ENCODE results near the gene CLDN1. TPM values are rescaled to one million over a fixed set of nuclear protein-coding genes. Genes with fewer than 3 reads are reported as not detected.

The CLDN1 gene
- total RNA-seq, 1 experiment from 2014 or later, result 4.4 TPM

DNA sequence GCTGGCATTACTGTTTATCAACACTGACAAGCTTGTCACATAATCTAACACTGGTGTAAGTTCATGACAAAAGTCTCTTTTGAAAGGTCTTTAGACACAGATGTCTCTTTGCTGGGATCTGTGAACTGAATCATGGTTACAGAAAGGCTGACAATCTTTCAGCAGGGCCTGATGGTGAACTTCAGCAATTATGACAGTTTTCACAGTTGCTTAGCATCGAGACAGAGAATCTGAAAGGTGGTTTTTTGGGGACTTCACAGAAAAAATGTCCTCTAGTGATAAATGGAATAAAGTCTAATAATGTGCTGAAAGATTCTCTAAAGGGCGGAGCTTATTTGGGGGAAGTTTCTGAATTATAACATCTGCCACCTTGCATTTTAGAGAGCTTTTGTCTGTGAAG is 32.3 kb downstream of the CLDN1 start (continued):
- TF ChIP-seq, protein P1, sequence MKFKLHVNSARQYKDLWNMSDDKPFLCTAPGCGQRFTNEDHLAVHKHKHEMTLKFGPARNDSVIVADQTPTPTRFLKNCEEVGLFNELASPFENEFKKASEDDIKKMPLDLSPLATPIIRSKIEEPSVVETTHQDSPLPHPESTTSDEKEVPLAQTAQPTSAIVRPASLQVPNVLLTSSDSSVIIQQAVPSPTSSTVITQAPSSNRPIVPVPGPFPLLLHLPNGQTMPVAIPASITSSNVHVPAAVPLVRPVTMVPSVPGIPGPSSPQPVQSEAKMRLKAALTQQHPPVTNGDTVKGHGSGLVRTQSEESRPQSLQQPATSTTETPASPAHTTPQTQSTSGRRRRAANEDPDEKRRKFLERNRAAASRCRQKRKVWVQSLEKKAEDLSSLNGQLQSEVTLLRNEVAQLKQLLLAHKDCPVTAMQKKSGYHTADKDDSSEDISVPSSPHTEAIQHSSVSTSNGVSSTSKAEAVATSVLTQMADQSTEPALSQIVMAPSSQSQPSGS (CRISPR knock-in tag; IDR thresholded peaks at IDR 0.05; ENCODE audit: borderline replicate concordance, low read depth), result no peak
- no peak for TF ChIP-seq ETV6 (CRISPR knock-in tag; IDR thresholded peaks at IDR 0.05)
- TF ChIP-seq GABPB1 (CRISPR knock-in tag; IDR thresholded peaks at IDR 0.05), result no peak
- TF ChIP-seq, protein P2, sequence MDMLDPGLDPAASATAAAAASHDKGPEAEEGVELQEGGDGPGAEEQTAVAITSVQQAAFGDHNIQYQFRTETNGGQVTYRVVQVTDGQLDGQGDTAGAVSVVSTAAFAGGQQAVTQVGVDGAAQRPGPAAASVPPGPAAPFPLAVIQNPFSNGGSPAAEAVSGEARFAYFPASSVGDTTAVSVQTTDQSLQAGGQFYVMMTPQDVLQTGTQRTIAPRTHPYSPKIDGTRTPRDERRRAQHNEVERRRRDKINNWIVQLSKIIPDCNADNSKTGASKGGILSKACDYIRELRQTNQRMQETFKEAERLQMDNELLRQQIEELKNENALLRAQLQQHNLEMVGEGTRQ (CRISPR knock-in tag; IDR thresholded peaks at IDR 0.05), result no peak
- TF ChIP-seq NR1H2 (CRISPR knock-in tag; IDR thresholded peaks at IDR 0.05), result no peak
- no peak for TF ChIP-seq ZNF671 (CRISPR knock-in tag; IDR thresholded peaks at IDR 0.05)
- TF ChIP-seq MYBL2 (CRISPR knock-in tag; IDR thresholded peaks at IDR 0.05), result no peak
- no peak for TF ChIP-seq ZNF396 (CRISPR knock-in tag; IDR thresholded peaks at IDR 0.05; ENCODE audit: borderline replicate concordance)

DNA sequence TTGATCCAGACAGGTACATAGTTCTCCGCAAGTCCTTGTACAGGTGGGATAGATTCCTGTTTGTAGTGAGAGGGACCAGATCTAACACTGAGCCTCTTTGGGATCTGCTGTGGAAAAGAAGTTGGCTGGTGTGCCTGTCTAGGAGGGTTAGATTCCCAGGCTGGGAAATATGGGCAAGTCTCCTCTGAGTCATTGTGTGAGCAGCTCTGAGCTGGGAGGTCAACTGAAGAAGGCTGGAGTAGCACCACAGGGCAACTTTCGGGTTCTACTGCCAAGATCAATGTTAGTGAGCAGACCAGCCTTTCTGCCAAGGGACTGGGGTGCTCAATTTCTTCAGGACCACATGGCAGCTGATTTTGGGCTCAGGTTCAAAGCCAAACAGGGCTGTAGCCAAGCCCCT is 33.4 kb downstream of the CLDN1 start:
- Mint-ChIP-seq H3K4me3 (no peak overlapping the region), H3K4me1 (no peaks in the 10 kb centered on the region), H3K9me3 (peaks cover 54% of the 10 kb centered on the region), H3K27me3 (ENCODE audit: low read depth) (no peaks in the 10 kb centered on the region; the same call in 1 of the 2 replicates), H3K27ac (no peak overlapping the region), H3K36me3 (peaks cover 17% of the 10 kb centered on the region)
- CTCF ChIA-PET, result interaction anchor here (0.6 kb wide), 1 partner anchor 33 kb away, joined by 3 read pairs; the partner anchor contains the start of gene CLDN1
- no peak for ATAC-seq
- DNase-seq (ENCODE audit: low spot score), result no peak
- POLR2A ChIA-PET, result no interaction called here
- TF ChIP-seq, protein P3, sequence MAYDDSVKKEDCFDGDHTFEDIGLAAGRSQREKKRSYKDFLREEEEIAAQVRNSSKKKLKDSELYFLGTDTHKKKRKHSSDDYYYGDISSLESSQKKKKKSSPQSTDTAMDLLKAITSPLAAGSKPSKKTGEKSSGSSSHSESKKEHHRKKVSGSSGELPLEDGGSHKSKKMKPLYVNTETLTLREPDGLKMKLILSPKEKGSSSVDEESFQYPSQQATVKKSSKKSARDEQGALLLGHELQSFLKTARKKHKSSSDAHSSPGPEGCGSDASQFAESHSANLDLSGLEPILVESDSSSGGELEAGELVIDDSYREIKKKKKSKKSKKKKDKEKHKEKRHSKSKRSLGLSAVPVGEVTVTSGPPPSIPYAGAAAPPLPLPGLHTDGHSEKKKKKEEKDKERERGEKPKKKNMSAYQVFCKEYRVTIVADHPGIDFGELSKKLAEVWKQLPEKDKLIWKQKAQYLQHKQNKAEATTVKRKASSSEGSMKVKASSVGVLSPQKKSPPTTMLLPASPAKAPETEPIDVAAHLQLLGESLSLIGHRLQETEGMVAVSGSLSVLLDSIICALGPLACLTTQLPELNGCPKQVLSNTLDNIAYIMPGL (CRISPR knock-in tag; IDR thresholded peaks at IDR 0.05), result no peak
- TF ChIP-seq, protein P4, sequence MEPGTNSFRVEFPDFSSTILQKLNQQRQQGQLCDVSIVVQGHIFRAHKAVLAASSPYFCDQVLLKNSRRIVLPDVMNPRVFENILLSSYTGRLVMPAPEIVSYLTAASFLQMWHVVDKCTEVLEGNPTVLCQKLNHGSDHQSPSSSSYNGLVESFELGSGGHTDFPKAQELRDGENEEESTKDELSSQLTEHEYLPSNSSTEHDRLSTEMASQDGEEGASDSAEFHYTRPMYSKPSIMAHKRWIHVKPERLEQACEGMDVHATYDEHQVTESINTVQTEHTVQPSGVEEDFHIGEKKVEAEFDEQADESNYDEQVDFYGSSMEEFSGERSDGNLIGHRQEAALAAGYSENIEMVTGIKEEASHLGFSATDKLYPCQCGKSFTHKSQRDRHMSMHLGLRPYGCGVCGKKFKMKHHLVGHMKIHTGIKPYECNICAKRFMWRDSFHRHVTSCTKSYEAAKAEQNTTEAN (CRISPR knock-in tag; IDR thresholded peaks at IDR 0.05), result no peak
- TF ChIP-seq RORB (CRISPR knock-in tag; IDR thresholded peaks at IDR 0.05) (no peak), EMX1 (CRISPR knock-in tag; IDR thresholded peaks at IDR 0.05) (no peak), SMAD4 (CRISPR knock-in tag; IDR thresholded peaks at IDR 0.05) (no peak), ETV6 (CRISPR knock-in tag; IDR thresholded peaks at IDR 0.05) (no peak), ZNF416 (CRISPR knock-in tag; IDR thresholded peaks at IDR 0.05) (no peak), NR2C2 (CRISPR knock-in tag; IDR thresholded peaks at IDR 0.05) (no peak)
- TF ChIP-seq, protein P5, sequence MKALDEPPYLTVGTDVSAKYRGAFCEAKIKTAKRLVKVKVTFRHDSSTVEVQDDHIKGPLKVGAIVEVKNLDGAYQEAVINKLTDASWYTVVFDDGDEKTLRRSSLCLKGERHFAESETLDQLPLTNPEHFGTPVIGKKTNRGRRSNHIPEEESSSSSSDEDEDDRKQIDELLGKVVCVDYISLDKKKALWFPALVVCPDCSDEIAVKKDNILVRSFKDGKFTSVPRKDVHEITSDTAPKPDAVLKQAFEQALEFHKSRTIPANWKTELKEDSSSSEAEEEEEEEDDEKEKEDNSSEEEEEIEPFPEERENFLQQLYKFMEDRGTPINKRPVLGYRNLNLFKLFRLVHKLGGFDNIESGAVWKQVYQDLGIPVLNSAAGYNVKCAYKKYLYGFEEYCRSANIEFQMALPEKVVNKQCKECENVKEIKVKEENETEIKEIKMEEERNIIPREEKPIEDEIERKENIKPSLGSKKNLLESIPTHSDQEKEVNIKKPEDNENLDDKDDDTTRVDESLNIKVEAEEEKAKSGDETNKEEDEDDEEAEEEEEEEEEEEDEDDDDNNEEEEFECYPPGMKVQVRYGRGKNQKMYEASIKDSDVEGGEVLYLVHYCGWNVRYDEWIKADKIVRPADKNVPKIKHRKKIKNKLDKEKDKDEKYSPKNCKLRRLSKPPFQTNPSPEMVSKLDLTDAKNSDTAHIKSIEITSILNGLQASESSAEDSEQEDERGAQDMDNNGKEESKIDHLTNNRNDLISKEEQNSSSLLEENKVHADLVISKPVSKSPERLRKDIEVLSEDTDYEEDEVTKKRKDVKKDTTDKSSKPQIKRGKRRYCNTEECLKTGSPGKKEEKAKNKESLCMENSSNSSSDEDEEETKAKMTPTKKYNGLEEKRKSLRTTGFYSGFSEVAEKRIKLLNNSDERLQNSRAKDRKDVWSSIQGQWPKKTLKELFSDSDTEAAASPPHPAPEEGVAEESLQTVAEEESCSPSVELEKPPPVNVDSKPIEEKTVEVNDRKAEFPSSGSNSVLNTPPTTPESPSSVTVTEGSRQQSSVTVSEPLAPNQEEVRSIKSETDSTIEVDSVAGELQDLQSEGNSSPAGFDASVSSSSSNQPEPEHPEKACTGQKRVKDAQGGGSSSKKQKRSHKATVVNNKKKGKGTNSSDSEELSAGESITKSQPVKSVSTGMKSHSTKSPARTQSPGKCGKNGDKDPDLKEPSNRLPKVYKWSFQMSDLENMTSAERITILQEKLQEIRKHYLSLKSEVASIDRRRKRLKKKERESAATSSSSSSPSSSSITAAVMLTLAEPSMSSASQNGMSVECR (CRISPR knock-in tag; IDR thresholded peaks at IDR 0.05; ENCODE audit: borderline replicate concordance), result no peak
- TF ChIP-seq, protein P6, sequence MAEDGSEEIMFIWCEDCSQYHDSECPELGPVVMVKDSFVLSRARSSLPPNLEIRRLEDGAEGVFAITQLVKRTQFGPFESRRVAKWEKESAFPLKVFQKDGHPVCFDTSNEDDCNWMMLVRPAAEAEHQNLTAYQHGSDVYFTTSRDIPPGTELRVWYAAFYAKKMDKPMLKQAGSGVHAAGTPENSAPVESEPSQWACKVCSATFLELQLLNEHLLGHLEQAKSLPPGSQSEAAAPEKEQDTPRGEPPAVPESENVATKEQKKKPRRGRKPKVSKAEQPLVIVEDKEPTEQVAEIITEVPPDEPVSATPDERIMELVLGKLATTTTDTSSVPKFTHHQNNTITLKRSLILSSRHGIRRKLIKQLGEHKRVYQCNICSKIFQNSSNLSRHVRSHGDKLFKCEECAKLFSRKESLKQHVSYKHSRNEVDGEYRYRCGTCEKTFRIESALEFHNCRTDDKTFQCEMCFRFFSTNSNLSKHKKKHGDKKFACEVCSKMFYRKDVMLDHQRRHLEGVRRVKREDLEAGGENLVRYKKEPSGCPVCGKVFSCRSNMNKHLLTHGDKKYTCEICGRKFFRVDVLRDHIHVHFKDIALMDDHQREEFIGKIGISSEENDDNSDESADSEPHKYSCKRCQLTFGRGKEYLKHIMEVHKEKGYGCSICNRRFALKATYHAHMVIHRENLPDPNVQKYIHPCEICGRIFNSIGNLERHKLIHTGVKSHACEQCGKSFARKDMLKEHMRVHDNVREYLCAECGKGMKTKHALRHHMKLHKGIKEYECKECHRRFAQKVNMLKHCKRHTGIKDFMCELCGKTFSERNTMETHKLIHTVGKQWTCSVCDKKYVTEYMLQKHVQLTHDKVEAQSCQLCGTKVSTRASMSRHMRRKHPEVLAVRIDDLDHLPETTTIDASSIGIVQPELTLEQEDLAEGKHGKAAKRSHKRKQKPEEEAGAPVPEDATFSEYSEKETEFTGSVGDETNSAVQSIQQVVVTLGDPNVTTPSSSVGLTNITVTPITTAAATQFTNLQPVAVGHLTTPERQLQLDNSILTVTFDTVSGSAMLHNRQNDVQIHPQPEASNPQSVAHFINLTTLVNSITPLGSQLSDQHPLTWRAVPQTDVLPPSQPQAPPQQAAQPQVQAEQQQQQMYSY (CRISPR knock-in tag; IDR thresholded peaks at IDR 0.05), result no peak
- TF ChIP-seq, protein P7, sequence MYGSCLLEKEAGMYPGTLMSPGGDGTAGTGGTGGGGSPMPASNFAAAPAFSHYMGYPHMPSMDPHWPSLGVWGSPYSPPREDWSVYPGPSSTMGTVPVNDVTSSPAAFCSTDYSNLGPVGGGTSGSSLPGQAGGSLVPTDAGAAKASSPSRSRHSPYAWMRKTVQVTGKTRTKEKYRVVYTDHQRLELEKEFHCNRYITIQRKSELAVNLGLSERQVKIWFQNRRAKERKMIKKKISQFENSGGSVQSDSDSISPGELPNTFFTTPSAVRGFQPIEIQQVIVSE (CRISPR knock-in tag; IDR thresholded peaks at IDR 0.05; ENCODE audit: borderline replicate concordance), result no peak
- TF ChIP-seq, protein P8, sequence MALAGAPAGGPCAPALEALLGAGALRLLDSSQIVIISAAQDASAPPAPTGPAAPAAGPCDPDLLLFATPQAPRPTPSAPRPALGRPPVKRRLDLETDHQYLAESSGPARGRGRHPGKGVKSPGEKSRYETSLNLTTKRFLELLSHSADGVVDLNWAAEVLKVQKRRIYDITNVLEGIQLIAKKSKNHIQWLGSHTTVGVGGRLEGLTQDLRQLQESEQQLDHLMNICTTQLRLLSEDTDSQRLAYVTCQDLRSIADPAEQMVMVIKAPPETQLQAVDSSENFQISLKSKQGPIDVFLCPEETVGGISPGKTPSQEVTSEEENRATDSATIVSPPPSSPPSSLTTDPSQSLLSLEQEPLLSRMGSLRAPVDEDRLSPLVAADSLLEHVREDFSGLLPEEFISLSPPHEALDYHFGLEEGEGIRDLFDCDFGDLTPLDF (CRISPR knock-in tag; IDR thresholded peaks at IDR 0.05), result no peak
- TF ChIP-seq, protein P9, sequence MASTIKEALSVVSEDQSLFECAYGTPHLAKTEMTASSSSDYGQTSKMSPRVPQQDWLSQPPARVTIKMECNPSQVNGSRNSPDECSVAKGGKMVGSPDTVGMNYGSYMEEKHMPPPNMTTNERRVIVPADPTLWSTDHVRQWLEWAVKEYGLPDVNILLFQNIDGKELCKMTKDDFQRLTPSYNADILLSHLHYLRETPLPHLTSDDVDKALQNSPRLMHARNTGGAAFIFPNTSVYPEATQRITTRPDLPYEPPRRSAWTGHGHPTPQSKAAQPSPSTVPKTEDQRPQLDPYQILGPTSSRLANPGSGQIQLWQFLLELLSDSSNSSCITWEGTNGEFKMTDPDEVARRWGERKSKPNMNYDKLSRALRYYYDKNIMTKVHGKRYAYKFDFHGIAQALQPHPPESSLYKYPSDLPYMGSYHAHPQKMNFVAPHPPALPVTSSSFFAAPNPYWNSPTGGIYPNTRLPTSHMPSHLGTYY (CRISPR knock-in tag; IDR thresholded peaks at IDR 0.05), result no peak

All from WTC11 (cell line).